Sigmoid colon (tissue), 7 donors: ENCODE data around the gene C16orf92. TPM values are rescaled to one million over a fixed set of nuclear protein-coding genes. Genes with fewer than 3 reads are reported as not detected.

Source experiments
- DNase-seq: peaks from one replicate; pipeline ENCODE4 v3.0.0-alpha.2; 2019
- H3K27ac ChIP-seq, 4 donors: fragments of 200-600 bp; sonication (generic); one replicate each; pipeline ENCODE4 v1.5.1; 2016 to 2019; ENCODE audit warnings: mild to moderate bottlenecking in 1 of 4
- H3K27me3 ChIP-seq, 3 donors: fragments of 200-600 bp; sonication (generic); one replicate each; pipeline ENCODE4 v1.5.1; 2019; ENCODE audit warnings: mild to moderate bottlenecking in 1 of 3
- H3K36me3 ChIP-seq, 4 donors: fragments of 200-600 bp; sonication (generic); one replicate each; pipeline ENCODE4 v1.5.1; 2016 to 2019
- H3K4me1 ChIP-seq, 4 donors: fragments of 200-600 bp; sonication (generic); one replicate each; pipeline ENCODE4 v1.5.1; 2017 to 2019
- H3K4me3 ChIP-seq, 4 donors: fragments of 200-600 bp; sonication (generic); one replicate each; pipeline ENCODE4 v1.5.1; 2017 to 2019; ENCODE audit warnings: mild to moderate bottlenecking in 2 of 4, moderate library complexity in 1 of 4
- H3K9me3 ChIP-seq, 4 donors: fragments of 200-600 bp in 3 of 4; sonication (generic) in 3 of 4; one replicate each; pipeline versions ENCODE4 v1.5.1 to v1.6.1; 2013 to 2019
- CTCF ChIP-seq, 4 experiments: fragments of 450-650 bp in 3 of 4; fragments of 200-600 bp in 1 of 4; IDR thresholded peaks; one replicate each; pipeline ENCODE4 v1.5.1; 2016 to 2019; ENCODE audit warnings: antibody characterized with exemption in 4 of 4, mild to moderate bottlenecking in 3 of 4, moderate library complexity in 2 of 4
- EP300 ChIP-seq, 4 donors: sonication (generic); formaldehyde crosslinking; IDR thresholded peaks; one replicate each; pipeline ENCODE4 v1.6.1; 2017; ENCODE audit warnings: antibody characterized with exemption in 4 of 4
- POLR2A ChIP-seq, 2 donors: fragments of 450-650 bp; IDR thresholded peaks; one replicate each; pipeline ENCODE4 v1.6.1; 2016; ENCODE audit warnings: antibody characterized with exemption in 2 of 2, mild to moderate bottlenecking in 2 of 2, moderate library complexity in 2 of 2
- POLR2AphosphoS5 ChIP-seq, 4 donors: sonication (generic); formaldehyde crosslinking; IDR thresholded peaks; one replicate each; pipeline ENCODE4 v1.6.1; 2017; ENCODE audit warnings: antibody characterized with exemption in 4 of 4
- WGBS, 2 donors: extraction: QIAGEN DNeasy Blood & Tissue Kit; methylation state at CpG; one replicate each; pipeline ENCODE4 v1.1.7; 2013; 5-methylcytosine and 5-hydroxymethylcytosine counted together
- intact Hi-C: fragments of 100-400 bp; cut with DNase I; formaldehyde crosslinking; loops from one replicate; pipeline ENCODE4 v1.15.1; 2023
- polyA plus RNA-seq, 3 donors: library from polyadenylated mRNA; stranded (reverse); fragments of 200-250 nt; gene quantifications; one replicate each; pipeline ENCODE4 v1.2.3, GENCODE V29; 2013
- total RNA-seq, 4 donors: library from RNA; depleted of rRNA; stranded (reverse); fragments of >200 nt; gene quantifications; one replicate each; pipeline ENCODE4 v1.1.0, GENCODE V29; 2016
- donor health status: healthy with polysubstance abuse.
- donor health status: Bipolar disorder and iron deficiency.
- donor health status: healthy.

Gene C16orf92
- total and polyA plus RNA-seq, 7 donors: not detected

- Histone ChIP-seq H3K9me3 (no peaks in the 10 kb centered on the region), H3K4me1 (peaks cover 0 to 13% (median 9%) of the 10 kb centered on the region in 4 donors), H3K27me3 (peaks cover 35 to 78% (median 62%) of the 10 kb centered on the region in 3 donors), H3K27ac (no peak overlapping the region), H3K36me3 (no peaks in the 10 kb centered on the region), H3K4me3 (no peak overlapping the region)
- 45 to 47% methylated on average over 13 of the region's 13 CpGs for WGBS, 2 donors
- no peak for DNase-seq
- no peak for TF ChIP-seq CTCF (IDR thresholded peaks at IDR 0.05)
- intact Hi-C loops: no loop called here
These were observed 4.8 kb downstream of the C16orf92 start for GRCh38 chr16:30027588-30028437.

- intact Hi-C loops: no loop called here
These were observed 5.6 kb downstream of the C16orf92 start for GRCh38 chr16:30028438-30029076.

GRCh38 chr16:30030011-30030685 lies 7.2 kb downstream of the C16orf92 start:
- Histone ChIP-seq H3K27me3 (peaks cover 44 to 98% (median 84%) of the 10 kb centered on the region in 3 donors), H3K9me3 (no peaks in the 10 kb centered on the region), H3K27ac (no peak overlapping the region), H3K4me3 (no peak overlapping the region), H3K36me3 (no peaks in the 10 kb centered on the region), H3K4me1 (peaks cover 0 to 13% (median 9%) of the 10 kb centered on the region in 4 donors)
- 21 to 23% methylated on average over 23 of the region's 23 CpGs for WGBS, 2 donors
- no peak for DNase-seq
- no peak for TF ChIP-seq EP300 (IDR thresholded peaks at IDR 0.05)
- TF ChIP-seq POLR2A (IDR thresholded peaks at IDR 0.05): no peak
- TF ChIP-seq POLR2AphosphoS5 (IDR thresholded peaks at IDR 0.05): no peak
- TF ChIP-seq CTCF (IDR thresholded peaks at IDR 0.05): no peak
- intact Hi-C loops: no loop called here

More at GRCh38 chr16:30028438-30029076, 5.6 kb downstream of the C16orf92 start:
- WGBS, 2 donors: 14 to 15% methylated on average over 18 of the region's 18 CpGs
- H3K27ac ChIP-seq: no peak overlapping the region
- H3K4me1 ChIP-seq: peaks cover 0 to 13% (median 9%) of the 10 kb centered on the region in 4 donors
- H3K4me3 ChIP-seq: no peak overlapping the region
- no peaks in the 10 kb centered on the region for H3K9me3 ChIP-seq
- TF ChIP-seq POLR2A (IDR thresholded peaks at IDR 0.05): no peak
- TF ChIP-seq EP300 (IDR thresholded peaks at IDR 0.05): no peak
- no peak for TF ChIP-seq CTCF (IDR thresholded peaks at IDR 0.05)
- TF ChIP-seq POLR2AphosphoS5 (IDR thresholded peaks at IDR 0.05): no peak
- DNase-seq: no peak
- peaks cover 36 to 86% (median 69%) of the 10 kb centered on the region in 3 donors for H3K27me3 ChIP-seq
- H3K36me3 ChIP-seq: no peaks in the 10 kb centered on the region

GRCh38 chr16:30030841-30031413 lies 7.9 kb downstream of the C16orf92 start, which contains the start of gene TLCD3B:
TLCD3B (minus strand) TSS chr16:30031271; CDS start chr16:30030527, 744 bp downstream.
- TF ChIP-seq EP300 (IDR thresholded peaks at IDR 0.05) (no peak), POLR2AphosphoS5 (IDR thresholded peaks at IDR 0.05) (no peak), POLR2A (IDR thresholded peaks at IDR 0.05) (no peak), CTCF (IDR thresholded peaks at IDR 0.05) (no peak)
- H3K36me3 ChIP-seq: no peaks in the 10 kb centered on the region
- DNase-seq: no peak
- H3K4me3 ChIP-seq: peak within 1 kb of the TSS in 1 of 4 donors; percentile 14
- intact Hi-C loops: no loop called here
- H3K4me1 ChIP-seq: peaks cover 0 to 13% (median 9%) of the 10 kb centered on the region in 4 donors
- 3 to 5% methylated on average over 27 of the region's 27 CpGs for WGBS, 2 donors
- H3K27me3 ChIP-seq: peaks cover 44 to 96% (median 83%) of the 10 kb centered on the region in 3 donors
- no peak within 1 kb of the TSS for H3K27ac ChIP-seq
- H3K9me3 ChIP-seq: no peaks in the 10 kb centered on the region
